GM19193 (cell line): ENCODE results near the gene HTT.

Experiments
- POLR2A ChIP-seq: IDR thresholded peaks from 4 replicates; pipeline ENCODE4 v1.6.1; 2011; ENCODE audit not compliant: insufficient read depth, insufficient read length; ENCODE audit errors: extremely low read depth

The HTT gene

GRCh38 chr4:3070709-3071500 is 3.6 kb upstream of the HTT start:
- TF ChIP-seq POLR2A: no peak

DNA sequence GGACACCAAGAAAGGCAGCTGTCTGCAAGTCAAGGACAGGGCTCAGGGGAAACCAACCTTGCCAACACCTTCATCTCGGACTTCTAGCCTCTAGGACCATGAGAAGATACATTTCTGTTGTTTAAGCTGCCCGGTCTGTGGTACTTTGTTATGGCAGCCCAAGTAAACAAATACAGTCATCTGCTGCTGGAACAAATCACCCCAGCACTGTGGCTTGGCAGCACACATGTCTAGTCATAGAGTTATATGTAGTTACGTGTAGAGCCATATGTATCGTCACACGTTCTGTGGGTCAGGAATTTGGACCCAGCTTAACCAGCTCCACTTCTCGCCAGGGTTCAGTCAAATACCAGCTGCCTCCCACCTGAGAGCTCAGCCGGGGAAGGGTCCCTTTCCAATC is 2.7 kb upstream of the HTT start:
- no peak for TF ChIP-seq POLR2A

DNA sequence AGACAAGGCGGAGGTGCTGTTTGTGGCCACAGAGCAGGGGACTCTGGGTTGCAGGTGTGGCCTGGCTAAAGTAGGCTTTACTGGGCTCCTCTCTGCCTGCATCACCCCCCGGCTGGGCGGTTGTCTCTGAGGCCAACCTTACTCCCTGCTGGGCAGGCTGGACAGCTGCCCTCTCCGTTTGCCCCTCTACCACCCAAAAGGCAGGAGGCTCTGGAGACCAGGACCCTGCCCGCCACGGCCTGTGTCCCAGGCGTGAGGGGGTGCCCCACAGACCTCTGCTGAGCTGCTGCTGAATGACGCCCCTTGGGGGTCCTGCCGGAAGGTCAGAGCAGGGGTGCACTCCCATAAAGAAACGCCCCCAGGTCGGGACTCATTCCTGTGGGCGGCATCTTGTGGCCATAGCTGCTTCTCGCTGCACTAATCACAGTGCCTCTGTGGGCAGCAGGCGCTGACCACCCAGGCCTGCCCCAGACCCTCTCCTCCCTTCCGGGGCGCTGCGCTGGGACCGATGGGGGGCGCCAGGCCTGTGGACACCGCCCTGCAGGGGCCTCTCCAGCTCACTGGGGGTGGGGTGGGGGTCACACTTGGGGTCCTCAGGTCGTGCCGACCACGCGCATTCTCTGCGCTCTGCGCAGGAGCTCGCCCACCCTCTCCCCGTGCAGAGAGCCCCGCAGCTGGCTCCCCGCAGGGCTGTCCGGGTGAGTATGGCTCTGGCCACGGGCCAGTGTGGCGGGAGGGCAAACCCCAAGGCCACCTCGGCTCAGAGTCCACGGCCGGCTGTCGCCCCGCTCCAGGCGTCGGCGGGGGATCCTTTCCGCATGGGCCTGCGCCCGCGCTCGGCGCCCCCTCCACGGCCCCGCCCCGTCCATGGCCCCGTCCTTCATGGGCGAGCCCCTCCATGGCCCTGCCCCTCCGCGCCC is 1.1 kb upstream of the HTT start:
- peak; percentile 52 for TF ChIP-seq POLR2A

DNA sequence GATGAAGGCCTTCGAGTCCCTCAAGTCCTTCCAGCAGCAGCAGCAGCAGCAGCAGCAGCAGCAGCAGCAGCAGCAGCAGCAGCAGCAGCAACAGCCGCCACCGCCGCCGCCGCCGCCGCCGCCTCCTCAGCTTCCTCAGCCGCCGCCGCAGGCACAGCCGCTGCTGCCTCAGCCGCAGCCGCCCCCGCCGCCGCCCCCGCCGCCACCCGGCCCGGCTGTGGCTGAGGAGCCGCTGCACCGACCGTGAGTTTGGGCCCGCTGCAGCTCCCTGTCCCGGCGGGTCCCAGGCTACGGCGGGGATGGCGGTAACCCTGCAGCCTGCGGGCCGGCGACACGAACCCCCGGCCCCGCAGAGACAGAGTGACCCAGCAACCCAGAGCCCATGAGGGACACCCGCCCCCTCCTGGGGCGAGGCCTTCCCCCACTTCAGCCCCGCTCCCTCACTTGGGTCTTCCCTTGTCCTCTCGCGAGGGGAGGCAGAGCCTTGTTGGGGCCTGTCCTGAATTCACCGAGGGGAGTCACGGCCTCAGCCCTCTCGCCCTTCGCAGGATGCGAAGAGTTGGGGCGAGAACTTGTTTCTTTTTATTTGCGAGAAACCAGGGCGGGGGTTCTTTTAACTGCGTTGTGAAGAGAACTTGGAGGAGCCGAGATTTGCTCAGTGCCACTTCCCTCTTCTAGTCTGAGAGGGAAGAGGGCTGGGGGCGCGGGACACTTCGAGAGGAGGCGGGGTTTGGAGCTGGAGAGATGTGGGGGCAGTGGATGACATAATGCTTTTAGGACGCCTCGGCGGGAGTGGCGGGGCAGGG is 568 bp downstream of the HTT start:
- TF ChIP-seq POLR2A: peak; percentile 75

DNA sequence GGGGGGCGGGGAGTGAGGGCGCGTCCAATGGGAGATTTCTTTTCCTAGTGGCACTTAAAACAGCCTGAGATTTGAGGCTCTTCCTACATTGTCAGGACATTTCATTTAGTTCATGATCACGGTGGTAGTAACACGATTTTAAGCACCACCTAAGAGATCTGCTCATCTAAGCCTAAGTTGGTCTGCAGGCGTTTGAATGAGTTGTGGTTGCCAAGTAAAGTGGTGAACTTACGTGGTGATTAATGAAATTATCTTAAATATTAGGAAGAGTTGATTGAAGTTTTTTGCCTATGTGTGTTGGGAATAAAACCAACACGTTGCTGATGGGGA is 1.1 kb downstream of the HTT start:
- no peak for TF ChIP-seq POLR2A

DNA sequence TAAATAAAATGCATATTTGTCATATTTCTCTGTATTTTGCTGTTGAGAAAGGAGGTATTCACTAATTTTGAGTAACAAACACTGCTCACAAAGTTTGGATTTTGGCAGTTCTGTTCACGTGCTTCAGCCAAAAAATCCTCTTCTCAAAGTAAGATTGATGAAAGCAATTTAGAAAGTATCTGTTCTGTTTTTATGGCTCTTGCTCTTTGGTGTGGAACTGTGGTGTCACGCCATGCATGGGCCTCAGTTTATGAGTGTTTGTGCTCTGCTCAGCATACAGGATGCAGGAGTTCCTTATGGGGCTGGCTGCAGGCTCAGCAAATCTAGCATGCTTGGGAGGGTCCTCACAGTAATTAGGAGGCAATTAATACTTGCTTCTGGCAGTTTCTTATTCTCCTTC is 3.3 kb downstream of the HTT start:
- peak; percentile 24 for TF ChIP-seq POLR2A

DNA sequence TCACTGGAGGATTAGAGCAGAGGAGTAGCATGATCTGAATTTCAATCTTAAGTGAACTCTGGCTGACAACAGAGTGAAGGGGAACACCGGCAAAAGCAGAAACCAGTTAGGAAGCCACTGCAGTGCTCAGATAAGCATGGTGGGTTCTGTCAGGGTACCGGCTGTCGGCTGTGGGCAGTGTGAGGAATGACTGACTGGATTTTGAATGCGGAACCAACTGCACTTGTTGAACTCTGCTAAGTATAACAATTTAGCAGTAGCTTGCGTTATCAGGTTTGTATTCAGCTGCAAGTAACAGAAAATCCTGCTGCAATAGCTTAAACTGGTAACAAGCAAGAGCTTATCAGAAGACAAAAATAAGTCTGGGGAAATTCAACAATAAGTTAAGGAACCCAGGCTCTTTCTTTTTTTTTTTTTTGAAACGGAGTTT is 5.2 kb downstream of the HTT start:
- TF ChIP-seq POLR2A: peak; percentile 39

- no peak for TF ChIP-seq POLR2A
These were observed 8.5 kb downstream of the HTT start for GRCh38 chr4:3082925-3083515.

- TF ChIP-seq POLR2A: no peak
These were observed 9.3 kb downstream of the HTT start for GRCh38 chr4:3083732-3084131.

DNA sequence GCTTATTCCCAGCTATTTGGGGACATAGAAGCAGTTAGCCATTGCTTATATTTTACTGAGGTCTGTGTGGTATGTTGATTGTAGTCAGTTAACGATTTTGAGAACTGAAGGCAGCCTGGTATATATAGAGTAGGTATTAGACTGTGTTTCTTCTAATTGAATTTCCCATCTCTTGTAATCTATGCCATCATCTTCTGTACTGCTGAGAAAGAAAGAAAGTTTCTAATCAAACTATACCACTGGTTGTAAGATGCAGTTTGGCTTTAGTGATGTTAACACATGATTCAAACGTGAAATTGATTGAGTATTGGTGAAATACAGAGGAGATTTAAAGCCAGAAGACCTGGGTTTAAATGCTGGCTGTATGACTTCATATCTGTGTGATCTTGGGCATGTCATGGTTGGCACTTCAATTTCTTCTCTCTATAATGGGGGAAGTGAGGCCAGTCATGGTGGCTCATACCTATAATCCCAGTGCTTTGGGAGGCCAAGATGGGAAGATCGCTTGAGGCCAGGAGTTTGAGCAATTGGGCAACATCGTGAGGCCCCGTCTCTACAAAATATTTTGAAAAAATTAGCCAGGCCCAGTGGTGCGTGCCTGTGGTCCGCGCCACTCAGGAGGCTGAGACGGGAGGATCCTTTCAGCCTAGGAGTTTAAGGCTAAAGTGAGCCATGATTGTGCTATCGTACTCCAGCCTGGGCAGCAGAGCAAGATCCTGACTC is 11.6 kb downstream of the HTT start:
- no peak for TF ChIP-seq POLR2A

DNA sequence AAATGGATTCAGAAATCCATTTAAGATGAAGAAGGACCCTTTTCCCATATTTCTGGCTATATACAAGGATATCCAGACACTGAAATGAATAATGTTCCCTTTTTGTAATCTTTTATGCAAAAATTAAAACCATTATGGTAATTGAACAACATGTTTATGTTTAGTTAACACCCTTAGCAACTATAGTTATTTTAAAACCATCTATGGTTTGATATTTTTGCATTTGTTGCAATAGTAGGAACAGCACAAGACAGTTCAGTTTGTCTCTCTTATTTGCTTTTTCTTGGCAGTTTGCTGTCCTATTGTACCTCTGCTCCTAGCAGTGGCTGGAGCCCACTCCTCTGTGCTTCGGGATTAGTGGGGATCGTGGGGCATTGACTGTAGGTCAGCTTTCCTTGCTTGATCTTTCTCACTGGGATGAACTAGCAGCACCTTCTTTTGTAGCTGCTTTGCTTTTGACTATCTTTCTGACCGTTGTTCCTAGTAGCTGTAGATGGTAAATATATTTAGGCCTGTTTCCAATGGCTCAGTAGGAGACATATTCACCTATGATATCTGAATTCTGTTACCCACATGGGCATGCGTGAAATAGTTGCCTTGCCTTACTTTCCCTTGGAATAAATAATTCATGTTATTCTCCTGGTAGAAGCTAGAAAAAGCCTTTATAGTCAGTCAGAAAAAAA is 12.8 kb downstream of the HTT start:
- no peak for TF ChIP-seq POLR2A

DNA sequence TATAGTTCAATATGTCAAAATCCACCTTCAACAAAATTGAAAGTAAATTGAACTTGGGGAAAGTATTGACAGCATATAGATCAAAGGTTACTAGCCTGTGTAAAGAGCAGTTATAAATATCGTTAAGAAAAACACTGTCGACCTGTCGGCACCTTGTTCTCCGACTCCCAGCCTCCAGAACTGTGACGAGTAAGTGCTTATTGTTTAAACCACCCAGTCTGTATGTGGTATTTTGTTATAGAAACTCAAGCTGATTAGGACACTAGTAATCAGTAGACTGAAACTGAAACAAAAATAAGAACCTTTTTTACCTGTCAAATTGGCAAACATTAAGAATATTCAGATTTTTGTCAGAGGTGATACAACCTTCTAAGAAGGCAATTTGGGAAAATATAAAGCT is 17.0 kb downstream of the HTT start:
- no peak for TF ChIP-seq POLR2A

- no peak for TF ChIP-seq POLR2A
These were observed 21.7 kb downstream of the HTT start for GRCh38 chr4:3096202-3096601.

- no peak for TF ChIP-seq POLR2A
These were observed 23.9 kb downstream of the HTT start for GRCh38 chr4:3098346-3098745.
